Memory B cell (primary cell): ENCODE measurements around the gene KCNE2.

ENCODE experiments used
- ATAC-seq: fragments of 150-1000 bp; cut with Tn5 transposase; 2 replicates; pipeline ENCODE4 v1.10.0; 2021; ENCODE audit warnings: low read depth, mild to moderate bottlenecking, moderate library complexity
- DNase-seq, 2 donors: peaks; one replicate each; pipeline ENCODE4 v3.0.0; 2022; ENCODE audit warnings: low spot score in 2 of 2
- H3K27ac Mint-ChIP-seq: one replicate; pipeline ENCODE4 v1.8.0; 2022; ENCODE audit warnings: mild to moderate bottlenecking, moderate library complexity, mixed read lengths
- H3K27me3 Mint-ChIP-seq: one replicate; pipeline ENCODE4 v1.8.0; 2022; ENCODE audit warnings: mixed read lengths
- H3K36me3 Mint-ChIP-seq: one replicate; pipeline ENCODE4 v1.8.0; 2022; ENCODE audit warnings: mild to moderate bottlenecking, mixed read lengths
- H3K4me1 Mint-ChIP-seq: one replicate; pipeline ENCODE4 v1.8.0; 2022; ENCODE audit warnings: mixed read lengths
- H3K4me3 Mint-ChIP-seq: one replicate; pipeline ENCODE4 v1.8.0; 2022; ENCODE audit warnings: mild to moderate bottlenecking, moderate library complexity, mixed read lengths
- H3K9me3 Mint-ChIP-seq: one replicate; pipeline ENCODE4 v1.8.0; 2022; ENCODE audit warnings: mixed read lengths

Gene KCNE2

GRCh38 chr21:34343838-34344381 is 19.9 kb upstream of the KCNE2 start:
- Mint-ChIP-seq H3K27ac (no peak overlapping the region), H3K4me3 (no peak overlapping the region), H3K36me3 (no peaks in the 10 kb centered on the region), H3K27me3 (peaks cover 4% of the 10 kb centered on the region), H3K4me1 (peaks cover 4% of the 10 kb centered on the region), H3K9me3 (no peaks in the 10 kb centered on the region)
- DNase-seq (no peak), ATAC-seq (no peak)

GRCh38 chr21:34344584-34344983 is 19.2 kb upstream of the KCNE2 start:
- no peaks in the 10 kb centered on the region for H3K9me3 Mint-ChIP-seq

GRCh38 chr21:34345091-34345871 is 18.5 kb upstream of the KCNE2 start:
- Mint-ChIP-seq H3K4me3 (no peak overlapping the region), H3K4me1 (peaks cover 4% of the 10 kb centered on the region), H3K36me3 (no peaks in the 10 kb centered on the region), H3K27ac (no peak overlapping the region), H3K27me3 (peaks cover 4% of the 10 kb centered on the region), H3K9me3 (no peaks in the 10 kb centered on the region)
- no peak for DNase-seq
- ATAC-seq = no peak

More at GRCh38 chr21:34344584-34344983, 19.2 kb upstream of the KCNE2 start:
- DNase-seq (no peak), ATAC-seq (no peak)
- H3K4me3 Mint-ChIP-seq = no peak overlapping the region
- peaks cover 4% of the 10 kb centered on the region for H3K4me1 Mint-ChIP-seq
- H3K27ac Mint-ChIP-seq = no peak overlapping the region
- no peaks in the 10 kb centered on the region for H3K36me3 Mint-ChIP-seq
- H3K27me3 Mint-ChIP-seq = peaks cover 4% of the 10 kb centered on the region

- Mint-ChIP-seq H3K9me3 (no peaks in the 10 kb centered on the region), H3K4me3 (no peak overlapping the region), H3K27me3 (peaks cover 2% of the 10 kb centered on the region), H3K4me1 (peaks cover 4% of the 10 kb centered on the region), H3K36me3 (no peaks in the 10 kb centered on the region), H3K27ac (no peak overlapping the region)
- ATAC-seq = no peak
- DNase-seq = no peak
Observed at GRCh38 chr21:34345892-34346291, 17.9 kb upstream of the KCNE2 start.

- ATAC-seq = no peak
- no peak overlapping the region for H3K4me3 Mint-ChIP-seq
- H3K9me3 Mint-ChIP-seq = no peaks in the 10 kb centered on the region
Observed at GRCh38 chr21:34348890-34349519, 14.8 kb upstream of the KCNE2 start.

GRCh38 chr21:34351786-34352241 is 12.0 kb upstream of the KCNE2 start:
- peak; percentile 88 for ATAC-seq

More at GRCh38 chr21:34348890-34349519, 14.8 kb upstream of the KCNE2 start:
- peaks cover 4% of the 10 kb centered on the region for H3K4me1 Mint-ChIP-seq
- H3K27me3 Mint-ChIP-seq = peaks cover 2% of the 10 kb centered on the region
- no peak overlapping the region for H3K27ac Mint-ChIP-seq
- H3K36me3 Mint-ChIP-seq = no peaks in the 10 kb centered on the region
- DNase-seq = no peak

GRCh38 chr21:34352556-34352955 is 11.2 kb upstream of the KCNE2 start:
- no peak overlapping the region for H3K4me3 Mint-ChIP-seq
- ATAC-seq = no peak
- no peak overlapping the region for H3K27ac Mint-ChIP-seq
- peaks cover 3% of the 10 kb centered on the region for H3K36me3 Mint-ChIP-seq
- peaks cover 4% of the 10 kb centered on the region for H3K4me1 Mint-ChIP-seq
- H3K9me3 Mint-ChIP-seq = no peaks in the 10 kb centered on the region
- no peak for DNase-seq
- peaks cover 15% of the 10 kb centered on the region for H3K27me3 Mint-ChIP-seq

More at GRCh38 chr21:34351786-34352241, 12.0 kb upstream of the KCNE2 start:
- no peaks in the 10 kb centered on the region for H3K9me3 Mint-ChIP-seq
- peak; percentile 23 to 40 for DNase-seq
- H3K4me1 Mint-ChIP-seq = peaks cover 4% of the 10 kb centered on the region
- H3K27me3 Mint-ChIP-seq = peaks cover 15% of the 10 kb centered on the region
- peaks cover 3% of the 10 kb centered on the region for H3K36me3 Mint-ChIP-seq
- no peak overlapping the region for H3K27ac Mint-ChIP-seq
- H3K4me3 Mint-ChIP-seq = no peak overlapping the region

GRCh38 chr21:34353182-34353581 is 10.6 kb upstream of the KCNE2 start:
- ATAC-seq = no peak
- Mint-ChIP-seq H3K4me1 (no peaks in the 10 kb centered on the region), H3K27ac (no peak overlapping the region), H3K36me3 (peaks cover 3% of the 10 kb centered on the region), H3K9me3 (no peaks in the 10 kb centered on the region), H3K27me3 (peaks cover 13% of the 10 kb centered on the region), H3K4me3 (no peak overlapping the region)
- no peak for DNase-seq

- no peak for DNase-seq
- Mint-ChIP-seq H3K4me1 (no peaks in the 10 kb centered on the region), H3K27ac (no peak overlapping the region), H3K36me3 (peaks cover 5% of the 10 kb centered on the region), H3K4me3 (no peak overlapping the region), H3K9me3 (peaks cover 2% of the 10 kb centered on the region), H3K27me3 (peaks cover 15% of the 10 kb centered on the region)
- no peak for ATAC-seq
Observed at GRCh38 chr21:34354836-34355235, 9.0 kb upstream of the KCNE2 start.

GRCh38 chr21:34355570-34355969 is 8.2 kb upstream of the KCNE2 start:
- Mint-ChIP-seq H3K4me3 (no peak overlapping the region), H3K36me3 (peaks cover 5% of the 10 kb centered on the region), H3K27me3 (peaks cover 15% of the 10 kb centered on the region), H3K9me3 (peaks cover 2% of the 10 kb centered on the region), H3K4me1 (no peaks in the 10 kb centered on the region), H3K27ac (no peak overlapping the region)
- no peak for DNase-seq
- ATAC-seq = no peak

GRCh38 chr21:34357889-34358288 is 5.9 kb upstream of the KCNE2 start:
- DNase-seq (no peak), ATAC-seq (no peak)
- Mint-ChIP-seq H3K27ac (no peak overlapping the region), H3K4me1 (peaks cover 7% of the 10 kb centered on the region), H3K36me3 (peaks cover 5% of the 10 kb centered on the region), H3K4me3 (no peak overlapping the region), H3K27me3 (peaks cover 16% of the 10 kb centered on the region), H3K9me3 (peaks cover 2% of the 10 kb centered on the region)

GRCh38 chr21:34358866-34359265 is 4.9 kb upstream of the KCNE2 start:
- Mint-ChIP-seq H3K27ac (no peak overlapping the region), H3K4me1 (peaks cover 11% of the 10 kb centered on the region), H3K9me3 (peaks cover 2% of the 10 kb centered on the region), H3K4me3 (no peak overlapping the region), H3K27me3 (peaks cover 16% of the 10 kb centered on the region), H3K36me3 (peaks cover 5% of the 10 kb centered on the region)
- ATAC-seq (no peak), DNase-seq (no peak)

GRCh38 chr21:34360488-34361241 is 3.1 kb upstream of the KCNE2 start:
- H3K36me3 Mint-ChIP-seq = peaks cover 2% of the 10 kb centered on the region
- ATAC-seq = peak; percentile 39
- H3K27ac Mint-ChIP-seq = no peak overlapping the region
- H3K27me3 Mint-ChIP-seq = peaks cover 10% of the 10 kb centered on the region
- H3K9me3 Mint-ChIP-seq = peaks cover 2% of the 10 kb centered on the region
- DNase-seq = no peak
- peaks cover 11% of the 10 kb centered on the region for H3K4me1 Mint-ChIP-seq
- H3K4me3 Mint-ChIP-seq = no peak overlapping the region

- H3K27me3 Mint-ChIP-seq = peaks cover 3% of the 10 kb centered on the region
- peaks cover 2% of the 10 kb centered on the region for H3K9me3 Mint-ChIP-seq
- peaks cover 2% of the 10 kb centered on the region for H3K36me3 Mint-ChIP-seq
- ATAC-seq (peak; percentile 15), DNase-seq (no peak)
- no peak overlapping the region for H3K4me3 Mint-ChIP-seq
- H3K27ac Mint-ChIP-seq = no peak overlapping the region
- H3K4me1 Mint-ChIP-seq = peaks cover 11% of the 10 kb centered on the region
Observed at GRCh38 chr21:34362136-34362444, 1.7 kb upstream of the KCNE2 start.
